HG02852 (cell line): ENCODE results near the gene EEF2.
"Not testable (repeated sequence)": the region's sequence is repeated elsewhere in the genome, so short reads cannot be mapped to it uniquely, and the experiment has no call there.

Experiments used
- ATAC-seq: cut with Tn5 transposase; IDR thresholded peaks from one replicate; pipeline ENCODE4 v1.9.1; 2021; ENCODE audit warnings: mild to moderate bottlenecking, moderate library complexity; ENCODE audit not compliant: unreplicated experiment

The EEF2 gene

DNA sequence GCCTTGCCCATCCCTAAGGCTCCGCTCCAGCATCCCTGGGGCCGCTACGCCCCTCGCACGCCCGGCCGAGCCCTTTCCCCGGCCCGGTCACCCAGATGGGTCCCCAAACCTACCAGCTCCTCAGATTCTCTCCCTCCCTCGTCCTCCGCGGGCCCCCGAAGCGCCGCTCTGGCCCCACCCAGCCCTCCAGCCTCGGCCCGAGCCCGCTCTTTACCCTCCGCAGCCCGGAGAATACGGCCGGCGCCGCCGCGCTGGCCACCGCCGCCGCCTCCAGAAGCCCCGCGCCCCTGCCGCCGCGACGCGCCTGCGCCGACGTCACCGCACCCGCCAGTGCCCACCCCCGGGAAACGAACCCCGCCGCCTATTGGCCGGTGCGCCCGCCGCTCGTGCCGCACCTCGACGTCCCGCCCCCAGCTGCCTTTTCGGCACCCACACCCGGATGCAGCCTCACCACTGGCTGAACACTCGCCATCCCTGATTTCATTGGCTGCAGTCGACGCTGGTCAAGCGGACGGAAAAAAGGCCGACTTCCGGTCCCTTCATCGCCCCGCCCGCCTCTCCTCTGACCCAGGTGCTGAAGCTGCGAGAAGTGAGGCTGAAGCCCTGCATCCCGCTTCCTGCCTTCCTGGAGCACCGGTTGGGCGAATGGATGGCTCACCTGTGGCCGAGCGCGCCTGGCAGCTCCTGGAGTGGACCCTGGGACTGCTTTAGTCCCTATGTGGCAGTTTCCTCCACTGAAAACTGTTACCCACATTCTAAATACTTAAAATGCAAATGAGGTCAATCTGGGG is 14.3 kb downstream of the EEF2 start, which contains the start of gene DAPK3:
Gene DAPK3, minus strand, starts transcription at position 292 of the 791 bp plus-strand sequence. CDS start 1,364 bp downstream, outside the sequence.
- ATAC-seq = peak; percentile 90

GRCh38 chr19:3970313-3970807 is 14.9 kb downstream of the EEF2 start:
- no peak for ATAC-seq

- no peak for ATAC-seq
These were observed 15.6 kb downstream of the EEF2 start for GRCh38 chr19:3969435-3970312.

GRCh38 chr19:3968556-3969434 is 16.5 kb downstream of the EEF2 start:
- ATAC-seq = no peak

GRCh38 chr19:3967983-3968382 is 17.3 kb downstream of the EEF2 start:
- not testable (repeated sequence) for ATAC-seq

DNA sequence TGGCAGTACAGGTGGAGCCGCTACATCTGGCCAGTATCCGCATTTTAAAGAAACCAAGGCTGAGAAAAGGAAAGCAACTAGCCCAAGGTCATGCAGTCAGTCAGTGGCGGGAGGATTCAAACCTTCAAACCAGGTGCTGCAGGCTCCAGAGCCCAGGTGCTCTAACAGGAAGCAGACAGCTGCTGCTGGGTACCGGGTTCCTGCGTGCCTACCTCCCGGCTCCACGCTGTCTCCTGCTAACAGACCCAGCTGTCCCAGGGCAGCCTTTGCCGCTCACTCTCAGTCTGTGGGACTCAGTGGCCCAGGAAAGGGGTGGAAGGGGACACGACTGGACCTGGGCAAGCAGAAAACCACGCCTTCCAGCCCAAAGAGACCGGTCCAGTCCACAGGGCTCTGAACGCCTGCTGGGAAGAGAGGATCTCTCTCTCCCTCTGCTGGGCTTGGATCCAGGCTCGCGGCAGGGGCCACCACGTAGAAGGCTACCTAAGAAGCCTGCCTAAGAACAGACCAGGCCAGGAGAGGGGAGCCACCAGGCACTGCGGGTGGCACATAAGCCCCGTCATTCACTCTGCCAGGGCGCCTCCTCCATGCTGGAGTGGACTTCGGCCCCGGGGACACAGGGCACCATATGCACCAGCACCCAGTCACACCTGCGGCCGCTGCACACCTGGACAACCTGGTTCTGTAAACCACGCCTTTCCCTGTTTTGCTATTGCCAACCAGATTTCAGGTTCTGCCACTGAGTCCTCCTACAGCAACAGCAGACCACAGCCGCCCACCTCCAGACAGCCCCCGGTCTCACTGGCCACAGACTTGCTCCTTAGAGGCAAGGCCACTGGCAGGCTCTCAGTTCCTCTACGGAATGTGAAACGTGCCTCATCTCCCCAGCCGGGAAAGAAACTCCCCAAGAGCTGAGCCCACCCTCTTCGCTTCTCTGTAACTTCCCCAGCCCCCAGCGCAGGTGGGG is 18.9 kb downstream of the EEF2 start:
- ATAC-seq = no peak

GRCh38 chr19:3964256-3965194 is 20.7 kb downstream of the EEF2 start:
- ATAC-seq = no peak

DNA sequence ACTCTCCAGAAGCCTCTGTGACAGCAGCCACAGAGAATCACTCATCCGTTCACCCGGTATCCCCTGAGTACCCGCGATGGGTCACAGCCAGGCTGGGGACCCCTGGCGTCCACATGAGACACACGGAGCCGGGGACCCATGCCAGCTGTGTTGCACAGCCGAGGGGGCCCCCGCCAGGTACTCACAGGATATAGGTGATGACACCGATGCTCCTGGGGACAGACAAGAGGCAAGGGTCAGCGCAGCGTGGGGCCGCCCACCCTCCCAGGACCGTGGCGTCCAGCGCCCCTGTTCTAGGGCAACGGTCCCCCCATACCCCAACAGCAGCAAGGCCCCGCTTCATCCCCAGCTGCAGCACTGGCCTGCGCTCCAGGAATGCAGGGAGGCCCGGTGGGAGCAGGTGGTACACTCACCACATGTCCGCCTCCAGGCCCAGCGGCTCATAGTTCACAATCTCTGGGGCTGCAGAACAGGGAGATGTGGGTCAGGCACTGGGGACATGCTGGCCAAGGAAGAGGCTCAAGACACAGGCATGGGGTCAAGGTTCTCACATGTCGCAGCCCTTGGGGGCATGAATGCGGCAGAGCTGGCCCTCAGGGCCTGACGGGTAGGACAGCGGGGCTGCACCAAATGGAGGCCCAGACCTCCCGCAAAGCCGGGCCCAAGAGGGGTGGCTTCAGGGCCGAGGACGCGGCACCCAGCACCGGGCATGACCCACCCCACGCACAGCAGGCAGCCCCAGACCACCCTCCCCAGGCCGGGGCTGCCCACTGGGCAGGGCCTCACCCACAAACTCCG is 21.6 kb downstream of the EEF2 start:
- ATAC-seq = no peak

DNA sequence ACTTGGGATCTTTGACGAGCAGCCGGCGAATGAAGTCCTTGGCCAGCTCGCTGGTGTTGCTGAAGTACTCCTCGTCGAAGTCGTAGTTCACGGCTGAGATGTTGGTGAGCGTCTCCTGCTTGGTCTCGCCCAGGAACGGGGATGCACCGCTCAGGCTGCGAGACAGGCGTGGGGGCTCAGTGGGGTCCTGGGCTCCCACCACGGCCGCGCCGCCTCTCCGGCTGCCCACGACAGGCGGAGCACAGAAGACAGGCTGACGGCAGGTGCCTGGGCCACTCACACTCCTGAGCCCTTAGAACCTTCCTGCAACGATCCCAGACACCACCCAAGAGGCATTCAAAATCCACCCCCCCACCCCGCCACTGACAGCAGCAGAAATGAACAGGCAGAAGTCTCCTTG is 24.3 kb downstream of the EEF2 start:
- ATAC-seq = no peak

DNA sequence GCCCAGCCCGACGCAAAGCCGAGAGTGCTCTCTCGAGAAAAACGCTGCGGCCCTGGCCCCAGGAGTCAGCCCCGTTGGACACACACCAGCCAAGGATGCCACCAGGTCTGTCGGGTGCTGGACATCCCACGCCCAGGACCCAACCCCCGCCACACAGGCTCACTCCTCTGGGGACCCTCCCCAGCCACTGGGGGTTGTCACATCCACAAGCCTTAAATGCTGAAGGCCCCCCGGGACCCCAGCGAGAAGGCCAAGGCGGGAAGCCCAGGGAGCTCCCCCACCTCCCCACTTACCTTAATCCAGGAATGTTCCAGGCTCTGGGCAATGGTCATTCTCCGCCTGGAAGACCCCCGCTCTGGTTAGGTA is 25.5 kb downstream of the EEF2 start:
- ATAC-seq = no peak

GRCh38 chr19:3958836-3959765 is 26.2 kb downstream of the EEF2 start:
- ATAC-seq = no peak

DNA sequence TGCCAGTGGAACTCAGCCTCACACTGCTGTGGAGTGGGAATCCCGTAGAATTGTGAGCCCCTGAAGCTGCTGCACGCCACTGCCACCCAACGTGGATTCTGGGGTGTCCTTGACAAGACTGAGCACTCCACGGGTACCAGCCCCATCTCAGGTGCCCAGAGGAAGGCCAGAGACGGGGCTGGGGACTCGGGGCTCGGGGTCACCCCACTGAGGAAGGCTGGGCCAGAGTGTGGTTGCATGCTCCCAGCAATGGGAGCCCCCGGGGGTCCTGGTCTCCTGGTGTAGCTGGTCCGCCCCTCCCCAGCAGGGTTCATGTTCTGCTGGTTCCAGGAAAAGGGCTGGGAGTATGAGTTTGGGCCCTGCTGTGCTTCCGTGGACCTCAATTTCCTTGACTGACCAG is 29.6 kb downstream of the EEF2 start:
- no peak for ATAC-seq

DNA sequence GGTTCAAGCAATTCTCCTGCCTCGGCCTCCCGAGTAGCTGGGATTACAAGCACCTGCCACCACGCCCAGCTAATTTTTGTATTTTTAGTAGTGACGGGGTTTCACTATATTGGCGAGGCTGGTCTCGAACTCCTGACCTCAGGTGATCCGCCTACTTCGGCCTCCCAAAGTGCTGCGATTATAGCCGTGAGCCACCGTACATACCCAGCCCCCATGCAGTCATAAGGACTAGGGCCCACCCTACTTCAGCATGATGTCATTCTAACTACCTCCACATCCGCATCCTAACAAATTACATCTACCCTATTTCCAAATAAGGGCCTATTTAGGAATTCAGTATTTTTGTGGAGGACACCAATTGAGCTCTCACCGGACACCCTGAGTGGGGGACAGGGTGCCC is 30.0 kb downstream of the EEF2 start:
- ATAC-seq = not testable (repeated sequence)

- ATAC-seq = no peak
These were observed 31.2 kb downstream of the EEF2 start for GRCh38 chr19:3954107-3954506.

DNA sequence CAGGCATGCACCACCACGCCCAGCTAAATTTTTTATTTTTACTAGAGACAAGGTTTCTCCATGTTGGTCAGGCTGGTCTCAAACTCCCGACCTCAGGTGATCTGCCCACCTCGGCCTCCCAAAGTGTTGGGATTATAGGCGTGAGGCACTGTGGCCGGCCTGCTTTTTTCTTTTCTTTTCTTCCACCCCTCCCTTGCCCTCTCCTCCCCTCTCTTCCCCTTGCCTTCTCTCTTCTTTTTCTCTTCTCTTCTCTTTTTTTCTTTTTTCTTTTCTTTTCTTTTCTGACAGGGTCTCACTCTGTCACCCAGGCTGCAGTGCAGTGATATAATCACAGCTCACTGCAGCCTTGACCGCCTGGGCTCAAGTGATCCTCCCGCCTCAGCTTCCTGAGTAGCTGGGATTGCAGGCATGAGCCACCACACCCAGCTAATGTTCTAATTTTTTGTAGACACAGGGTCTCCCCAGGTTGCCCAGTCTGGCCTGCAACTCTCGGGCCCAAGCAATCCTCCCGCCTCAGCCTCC is 32.4 kb downstream of the EEF2 start:
- ATAC-seq = not testable (repeated sequence)
